Hematopoietic multipotent progenitor cell treated with erythropoietin and hydrocortisone succinate and interleukin-3 and kit ligand, for 8 days (in vitro differentiated cells): ENCODE results near the gene ZNF747.
"Not testable (repeated sequence)": the region's sequence is repeated elsewhere in the genome, so short reads cannot be mapped to it uniquely, and the experiment has no call there.

Source experiments
- DNase-seq: peaks from one replicate; pipeline ENCODE4 v3.0.0-alpha.2; 2015

The ZNF747 gene

GRCh38 chr16:30532285-30533145 lies 2.1 kb downstream of the ZNF747 start:
- no peak for DNase-seq

DNA sequence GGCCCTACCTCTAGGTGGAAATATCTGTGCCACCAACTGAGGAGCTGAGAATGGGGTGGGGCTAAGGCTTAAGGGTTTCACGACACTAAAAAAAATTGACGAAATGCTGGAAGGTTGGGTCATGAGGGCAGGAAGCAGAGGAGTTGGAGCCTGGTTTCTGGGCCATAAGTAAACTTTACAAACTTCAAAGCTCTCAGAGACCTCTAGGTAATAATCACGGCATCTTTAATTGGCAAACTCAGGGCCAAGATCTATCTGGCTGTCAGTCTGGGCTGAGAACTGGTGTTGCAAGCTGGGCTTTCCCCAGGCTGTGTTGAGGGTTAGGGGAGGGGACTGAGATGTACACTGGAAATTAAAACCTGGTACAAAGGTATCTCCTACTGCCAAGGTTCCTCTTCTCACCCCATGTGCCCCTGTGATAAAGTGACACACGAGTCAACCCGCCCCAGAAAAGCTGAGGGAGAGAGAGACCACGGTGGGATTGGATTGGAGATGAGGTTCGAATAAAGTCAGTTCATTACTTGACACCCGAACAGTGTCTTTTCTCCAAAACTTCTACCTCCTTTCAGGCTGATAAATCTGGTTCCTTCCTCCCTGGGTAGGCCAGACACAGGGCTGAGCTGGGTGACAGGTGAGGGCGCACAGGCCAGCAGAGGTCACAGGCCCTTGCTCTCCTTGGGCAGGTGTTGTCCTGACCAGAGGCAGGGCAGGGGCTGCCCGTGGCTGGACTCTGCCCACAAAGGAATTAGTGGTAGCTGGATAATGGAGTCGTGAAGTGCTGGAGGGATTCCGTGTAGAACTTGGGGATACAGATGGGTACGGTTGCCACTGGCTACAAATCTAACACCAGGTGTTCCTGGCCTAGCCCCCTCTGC lies 4.3 kb downstream of the ZNF747 start:
- DNase-seq = no peak

DNA sequence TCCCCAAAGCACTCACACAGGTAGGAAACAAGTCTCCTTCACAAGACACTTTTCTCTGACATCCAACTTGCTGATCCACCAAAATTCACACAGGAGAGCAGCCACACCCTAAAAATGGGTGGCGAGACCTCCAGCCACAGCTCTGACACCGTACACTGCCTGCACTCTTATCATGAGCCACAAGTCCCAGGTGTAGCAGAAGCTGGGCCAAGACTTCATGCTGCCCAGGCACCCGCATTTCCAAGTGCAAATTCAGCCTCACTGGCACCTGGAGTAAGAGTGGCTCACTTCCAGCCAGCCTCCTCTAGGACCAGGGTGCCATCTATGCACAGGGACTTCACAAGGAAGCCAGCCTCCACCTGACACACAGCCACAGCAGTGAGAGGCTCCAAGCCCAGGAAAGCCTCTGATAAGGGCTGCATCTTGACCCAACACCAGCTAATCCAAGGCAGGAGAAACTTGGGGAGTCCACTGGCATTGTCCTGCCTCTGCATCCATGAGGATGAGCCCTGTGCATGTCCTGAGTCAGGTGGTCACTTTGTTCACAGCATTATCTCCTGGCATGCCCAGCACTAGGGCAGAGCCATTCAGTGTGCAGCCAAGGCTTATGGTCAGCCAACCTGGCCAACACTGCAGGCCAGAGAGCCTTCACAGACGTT lies 5.7 kb downstream of the ZNF747 start:
- DNase-seq = peak; percentile 71

GRCh38 chr16:30527635-30528178 lies 7.0 kb downstream of the ZNF747 start:
- peak; percentile 58 for DNase-seq

DNA sequence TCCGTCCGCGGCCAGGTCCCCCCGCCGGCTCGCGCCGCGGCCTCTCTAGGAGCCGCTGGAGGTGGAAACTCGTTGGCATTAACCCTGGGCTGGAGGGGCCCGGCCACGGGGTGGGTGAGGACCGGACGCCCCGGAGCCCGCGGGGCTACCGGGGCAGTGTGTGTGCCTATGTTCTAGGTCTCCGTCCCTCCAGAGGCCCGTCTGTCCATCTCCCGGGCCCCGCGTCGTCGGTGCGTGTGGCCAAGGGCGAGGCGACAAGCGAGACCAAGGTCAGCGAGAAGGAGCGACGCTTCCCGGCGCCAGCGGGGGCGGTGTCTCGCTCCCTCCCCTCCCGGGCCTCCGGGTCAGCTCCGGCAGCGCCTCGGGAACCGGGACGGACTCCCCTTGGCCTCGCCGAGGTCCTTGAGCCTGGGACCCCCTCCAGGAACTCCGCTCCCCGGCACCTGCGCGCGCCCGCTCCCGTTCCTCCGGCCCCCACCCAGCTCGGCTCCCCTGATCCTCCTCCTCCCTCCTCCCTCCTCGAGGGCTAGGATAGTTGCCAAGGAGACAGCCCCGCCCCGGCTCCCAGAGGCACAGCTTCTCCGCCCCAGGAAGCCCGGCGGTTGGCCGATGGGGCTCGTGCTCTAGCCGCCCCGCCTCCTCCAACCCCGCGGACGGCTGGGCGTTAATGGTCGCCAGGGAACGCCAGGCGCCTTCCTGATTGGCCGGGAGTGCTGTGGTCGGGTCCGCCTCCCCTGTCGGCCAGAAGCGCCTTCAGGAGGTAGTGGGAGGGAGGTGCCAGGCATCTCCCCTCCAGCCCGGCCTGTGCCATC lies 7.6 kb downstream of the ZNF747 start:
- DNase-seq = peak; percentile 98

DNA sequence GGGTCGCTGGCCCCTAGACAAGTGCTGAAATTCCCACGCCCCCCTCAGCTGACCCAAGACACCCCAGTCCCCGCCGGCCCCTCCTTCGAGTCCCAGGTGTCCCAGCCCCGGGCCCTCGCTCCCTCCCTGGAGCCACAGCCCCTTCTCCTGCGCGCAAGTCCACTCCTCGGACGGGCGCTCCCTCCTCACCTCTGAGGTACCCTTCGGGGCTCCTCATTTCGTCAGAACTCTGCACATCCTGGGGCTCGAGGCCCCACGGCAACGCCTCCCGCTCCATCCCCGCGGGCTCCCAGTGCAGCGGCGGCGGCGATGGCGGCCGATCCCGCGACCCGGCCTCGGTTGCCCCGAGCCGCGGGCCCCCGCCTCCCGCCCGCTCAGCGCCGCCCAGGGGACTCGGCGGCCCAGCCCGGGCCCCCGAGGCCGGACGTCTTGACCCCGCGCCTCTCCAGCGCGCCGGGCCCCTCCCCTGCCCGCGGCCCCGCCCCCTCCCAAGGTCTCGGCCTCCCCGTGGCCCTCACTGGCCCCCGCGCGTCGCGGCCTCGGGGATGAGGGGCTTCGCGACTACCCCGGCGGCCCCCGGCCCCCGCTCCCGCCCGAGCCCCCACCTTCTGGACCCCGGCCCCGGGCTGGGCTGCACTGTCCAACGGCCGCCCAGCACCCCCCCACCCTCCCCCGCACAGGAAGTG lies 8.4 kb downstream of the ZNF747 start, which contains the start of gene ZNF768:
ZNF768 (minus strand) TSS at position 430 of the 686 bp plus-strand sequence; CDS start at position 277, 153 bp downstream.
- no peak for DNase-seq

GRCh38 chr16:30525844-30526136 lies 8.9 kb downstream of the ZNF747 start:
- no peak for DNase-seq

- no peak for DNase-seq
These were observed 9.8 kb downstream of the ZNF747 start for GRCh38 chr16:30524575-30525568.

DNA sequence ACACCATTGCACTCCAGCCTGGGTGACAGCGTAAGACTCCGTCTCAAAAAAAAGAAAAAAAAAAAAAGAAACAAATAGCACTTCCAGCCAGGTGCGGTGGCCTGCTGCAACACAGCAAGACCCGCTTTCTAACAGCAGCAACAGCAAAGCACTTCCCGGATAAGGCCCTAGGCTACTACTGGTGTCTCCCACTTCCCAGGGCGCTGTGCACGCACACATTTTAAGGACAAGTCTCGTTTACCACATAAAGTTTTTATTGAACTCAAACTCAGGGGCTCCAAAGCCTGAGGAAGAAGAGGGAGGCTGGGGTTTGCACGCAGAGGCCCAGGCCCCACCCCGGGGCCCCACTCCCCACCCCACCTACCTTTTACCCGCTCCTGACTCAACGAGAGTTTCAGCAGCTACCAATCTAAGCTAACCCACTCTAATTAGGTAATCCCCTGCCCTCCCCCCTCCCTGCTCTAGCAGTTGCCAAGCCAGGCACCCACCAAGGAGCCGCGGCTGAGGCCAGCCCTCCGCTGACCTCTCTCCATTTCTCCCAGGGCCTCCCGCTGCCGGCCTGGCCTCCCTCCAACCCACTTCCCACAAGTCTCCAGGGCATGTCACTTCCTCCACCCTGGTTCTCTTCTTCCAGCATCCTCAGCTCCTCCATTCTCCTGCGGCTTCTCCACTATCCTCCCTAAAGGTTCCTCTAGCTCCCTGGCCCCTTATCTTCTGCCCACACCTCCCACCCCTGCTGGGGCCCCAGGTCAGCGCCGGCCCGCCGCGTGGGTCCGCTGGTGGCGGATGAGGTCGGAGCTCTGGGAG lies 10.7 kb downstream of the ZNF747 start:
- DNase-seq = no peak

DNA sequence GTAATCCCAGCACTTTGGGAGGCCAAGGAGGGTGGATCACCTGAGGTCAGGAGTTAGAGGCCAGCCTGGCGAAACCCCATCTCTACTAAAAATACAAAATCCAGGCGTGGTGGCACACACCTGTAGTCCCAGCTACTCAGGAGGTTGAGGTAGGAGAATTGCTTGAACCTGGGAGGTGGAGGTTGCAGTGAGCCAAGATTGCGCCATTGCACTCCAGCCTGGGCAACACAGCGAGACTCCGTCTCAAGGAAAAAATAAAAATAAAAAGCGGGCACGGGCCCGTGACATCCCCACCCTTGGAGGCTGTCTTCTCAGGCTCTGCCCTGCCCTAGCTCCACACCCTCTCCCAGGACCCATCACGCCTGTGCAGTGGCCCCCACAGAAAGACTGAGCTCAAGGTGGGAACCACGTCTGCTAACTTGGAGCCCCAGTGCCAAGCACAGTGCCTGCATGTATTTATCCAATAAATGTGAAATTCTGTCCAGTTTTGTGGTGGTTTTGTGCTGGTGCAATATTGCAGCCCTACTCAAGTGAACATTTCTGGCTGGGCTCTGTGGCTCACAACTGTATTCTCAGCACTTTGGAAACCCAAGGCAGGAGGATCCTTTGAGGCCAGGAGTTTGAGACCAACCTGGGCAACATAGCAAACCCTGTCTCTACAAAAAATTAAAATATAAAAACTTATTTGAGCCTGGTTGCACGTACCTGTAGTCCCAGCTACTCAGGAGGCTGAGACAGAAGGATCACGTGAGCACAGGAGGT lies 11.8 kb downstream of the ZNF747 start:
- not testable (repeated sequence) for DNase-seq

DNA sequence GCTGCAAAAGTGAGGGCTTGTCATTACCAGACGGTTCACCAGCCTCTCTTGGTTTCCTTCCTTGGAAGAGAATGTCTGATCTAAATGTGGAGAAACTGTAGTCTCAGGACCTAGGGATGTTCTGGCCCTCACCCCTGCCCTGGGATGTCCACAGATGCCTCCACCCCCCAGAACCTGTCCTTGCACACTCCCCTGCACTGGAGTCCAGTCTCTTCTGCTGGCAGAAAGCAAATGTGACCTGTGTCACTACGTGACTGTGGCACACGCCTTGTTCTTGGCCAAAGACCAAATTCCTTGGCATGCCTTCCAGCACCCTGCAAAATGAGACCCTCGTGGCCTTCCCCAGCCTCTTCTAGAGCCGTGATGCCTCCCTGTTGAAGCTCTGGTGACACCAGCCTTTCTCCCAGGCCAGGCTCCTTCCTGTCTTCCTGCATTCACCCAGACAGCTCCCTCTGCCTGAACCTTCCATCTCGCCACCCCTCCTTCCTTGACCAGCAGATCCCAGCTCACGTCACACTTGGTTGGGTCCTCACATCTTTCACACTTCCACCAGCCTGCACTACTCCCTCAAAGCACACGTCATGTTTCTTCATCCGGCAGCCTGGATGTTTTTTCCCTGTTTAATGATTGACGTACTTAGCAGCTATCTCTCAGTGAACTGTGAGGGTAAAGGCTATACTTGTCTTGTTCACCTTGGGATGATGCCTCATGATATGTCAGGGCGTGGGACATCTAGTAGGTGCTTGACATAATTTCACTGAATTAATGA lies 12.6 kb downstream of the ZNF747 start:
- peak; percentile 46 for DNase-seq

- no peak for DNase-seq
These were observed 13.2 kb downstream of the ZNF747 start for GRCh38 chr16:30521476-30521872.

GRCh38 chr16:30519120-30520049 lies 15.3 kb downstream of the ZNF747 start:
- DNase-seq = no peak

DNA sequence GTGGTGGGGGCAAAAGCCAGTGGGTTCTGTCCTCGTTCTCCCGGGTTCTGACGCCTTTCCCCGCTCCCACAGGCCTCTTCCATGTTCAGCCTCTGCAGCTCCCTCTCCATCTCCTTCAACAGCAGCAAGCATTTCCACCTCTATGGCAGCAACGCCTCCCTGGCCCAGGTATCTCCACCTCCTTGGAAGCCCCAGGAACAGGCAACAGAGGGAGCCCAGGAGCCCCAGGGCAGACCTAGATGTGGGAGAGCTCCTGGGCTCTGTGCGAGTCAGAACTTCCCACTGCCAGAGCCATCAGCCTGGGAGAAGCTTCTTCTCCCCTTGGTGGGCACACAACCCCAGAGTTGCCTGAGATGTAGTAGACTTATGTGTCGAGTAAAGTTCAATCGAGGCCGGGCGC lies 16.1 kb downstream of the ZNF747 start:
- no peak for DNase-seq

DNA sequence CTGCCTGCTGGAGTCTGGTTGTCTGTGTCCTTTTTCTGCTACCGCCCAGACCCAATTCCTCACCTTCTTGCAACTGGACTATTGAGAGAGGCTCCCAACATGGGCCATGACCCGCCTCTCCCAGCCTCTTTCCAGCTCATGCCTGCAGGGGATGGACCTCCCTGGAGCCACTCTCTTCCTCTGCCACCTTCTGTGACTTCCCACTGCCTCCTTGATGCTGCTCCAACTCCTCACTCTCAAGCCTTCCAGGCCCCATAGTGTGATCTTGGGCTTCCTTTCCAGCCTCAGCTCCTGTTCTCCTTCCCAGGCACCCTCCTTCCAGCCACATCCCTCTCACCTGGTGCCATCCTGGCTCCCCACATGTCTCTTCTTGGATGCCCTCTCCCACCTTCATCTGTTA lies 19.4 kb downstream of the ZNF747 start:
- no peak for DNase-seq

- DNase-seq = no peak
These were observed 23.1 kb downstream of the ZNF747 start for GRCh38 chr16:30511509-30511908.
